ENCODE results near the gene THOC5. TPM values are rescaled to one million over a fixed set of nuclear protein-coding genes. Genes with fewer than 3 reads are reported as not detected.

THOC5 gene
- total and polyA plus RNA-seq, 8 donors: 18.2 to 123 (median 33.7) TPM

DNA sequence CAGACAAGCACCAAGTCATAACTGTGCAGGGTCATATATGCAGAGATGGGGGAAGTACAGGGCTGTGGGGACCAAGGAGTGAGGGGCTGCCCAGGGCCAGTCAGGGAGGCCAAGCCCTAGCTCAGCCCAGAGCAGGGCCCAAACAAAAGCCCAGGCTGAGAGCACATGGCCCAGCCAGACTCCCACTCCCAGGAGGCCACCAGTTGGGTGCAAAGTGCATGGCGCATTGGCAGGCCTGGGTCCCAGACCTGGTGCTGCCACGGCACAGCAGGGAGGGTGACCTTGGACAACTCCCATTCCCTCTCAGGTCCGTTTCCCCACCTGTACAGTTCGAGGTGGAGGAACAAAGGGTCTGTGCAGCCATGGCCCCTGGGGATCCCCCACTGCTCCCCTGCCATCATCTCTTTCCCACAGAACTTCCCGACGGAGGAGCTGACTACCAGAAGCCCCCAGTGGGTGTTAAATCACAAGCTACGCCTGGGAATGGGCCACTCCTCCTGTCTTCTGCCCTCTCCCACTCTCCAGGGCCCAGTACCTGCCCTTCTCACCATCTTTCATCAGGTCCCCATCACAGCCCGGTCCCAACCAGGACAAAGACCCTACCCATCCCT lies 26.7 kb upstream of the THOC5 start:
- Histone ChIP-seq H3K9me3 (no peaks in the 10 kb centered on the region), H3K27me3 (no peaks in the 10 kb centered on the region), H3K27ac (peak overlapping the region; percentile 47 to 78 (median 70)), H3K4me3 (peak overlapping the region; percentile 69 to 91 (median 79)), H3K4me1 (peaks cover 0 to 21% (median 18%) of the 10 kb centered on the region in 4 donors), H3K36me3 (no peaks in the 10 kb centered on the region)
- 14 to 28% (median 22%) methylated on average over 7 to 8 of the region's 8 CpGs for WGBS, 5 donors
- intact Hi-C loops (cut with DNase I; ENCODE audit: low total_unique reads): no loop called here
- peak in 1 of 2 donors; percentile 58 for DNase-seq
- TF ChIP-seq POLR2AphosphoS5 (IDR thresholded peaks at IDR 0.05): no peak
- TF ChIP-seq, protein P1, sequence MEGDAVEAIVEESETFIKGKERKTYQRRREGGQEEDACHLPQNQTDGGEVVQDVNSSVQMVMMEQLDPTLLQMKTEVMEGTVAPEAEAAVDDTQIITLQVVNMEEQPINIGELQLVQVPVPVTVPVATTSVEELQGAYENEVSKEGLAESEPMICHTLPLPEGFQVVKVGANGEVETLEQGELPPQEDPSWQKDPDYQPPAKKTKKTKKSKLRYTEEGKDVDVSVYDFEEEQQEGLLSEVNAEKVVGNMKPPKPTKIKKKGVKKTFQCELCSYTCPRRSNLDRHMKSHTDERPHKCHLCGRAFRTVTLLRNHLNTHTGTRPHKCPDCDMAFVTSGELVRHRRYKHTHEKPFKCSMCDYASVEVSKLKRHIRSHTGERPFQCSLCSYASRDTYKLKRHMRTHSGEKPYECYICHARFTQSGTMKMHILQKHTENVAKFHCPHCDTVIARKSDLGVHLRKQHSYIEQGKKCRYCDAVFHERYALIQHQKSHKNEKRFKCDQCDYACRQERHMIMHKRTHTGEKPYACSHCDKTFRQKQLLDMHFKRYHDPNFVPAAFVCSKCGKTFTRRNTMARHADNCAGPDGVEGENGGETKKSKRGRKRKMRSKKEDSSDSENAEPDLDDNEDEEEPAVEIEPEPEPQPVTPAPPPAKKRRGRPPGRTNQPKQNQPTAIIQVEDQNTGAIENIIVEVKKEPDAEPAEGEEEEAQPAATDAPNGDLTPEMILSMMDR (IDR thresholded peaks at IDR 0.05): no peak
- TF ChIP-seq EP300 (IDR thresholded peaks at IDR 0.05): no peak
- no peak for TF ChIP-seq POLR2A (IDR thresholded peaks at IDR 0.05)

DNA sequence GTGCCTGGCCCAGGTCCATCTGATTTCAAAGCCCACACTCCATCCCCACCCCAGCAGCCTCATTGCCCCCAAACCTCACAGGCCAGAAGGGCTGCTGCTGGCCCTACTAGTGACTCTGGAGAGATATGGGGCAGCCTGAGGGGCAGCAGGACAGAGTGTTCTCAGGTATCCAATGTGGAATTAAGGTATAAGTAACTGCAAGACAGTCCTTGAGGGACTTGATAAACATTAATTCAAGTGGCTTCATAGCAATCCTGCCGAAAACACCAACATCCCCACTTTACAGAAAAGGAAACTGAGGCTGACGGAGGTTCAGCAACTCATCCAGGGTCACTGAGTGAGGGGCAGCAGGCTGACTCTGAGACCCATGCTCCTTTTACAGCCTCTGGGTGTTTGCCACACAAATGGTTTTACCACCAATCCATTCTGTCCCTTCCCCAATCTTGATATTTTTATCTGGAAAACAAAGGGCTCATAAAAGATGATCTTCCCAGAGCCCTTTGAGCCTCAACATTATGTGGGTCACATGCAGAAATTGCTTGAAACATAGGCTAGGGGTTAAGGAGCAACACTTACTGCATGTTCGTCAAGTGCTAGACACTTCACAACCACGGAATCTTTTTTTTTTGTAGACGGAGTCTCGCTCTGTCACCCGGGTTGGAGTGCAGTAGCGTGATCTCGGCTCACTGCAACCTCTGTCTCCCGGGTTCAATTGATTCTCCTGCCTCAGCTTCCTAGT lies 25.1 kb upstream of the THOC5 start:
- H3K27me3 ChIP-seq: no peaks in the 10 kb centered on the region
- TF ChIP-seq, protein P1 (IDR thresholded peaks at IDR 0.05): no peak
- no peak for TF ChIP-seq EP300 (IDR thresholded peaks at IDR 0.05)
- TF ChIP-seq POLR2A (IDR thresholded peaks at IDR 0.05): no peak
- no peak for TF ChIP-seq POLR2AphosphoS5 (IDR thresholded peaks at IDR 0.05)
- H3K4me3 ChIP-seq: no peak overlapping the region
- no peak for DNase-seq
- intact Hi-C loops (cut with DNase I; ENCODE audit: low total_unique reads): no loop called here
- no peaks in the 10 kb centered on the region for H3K9me3 ChIP-seq
- no peak overlapping the region for H3K27ac ChIP-seq
- 81 to 87% (median 83%) methylated on average over 10 of the region's 10 CpGs for WGBS, 5 donors
- no peaks in the 10 kb centered on the region for H3K36me3 ChIP-seq
- H3K4me1 ChIP-seq: peaks cover 0 to 21% (median 18%) of the 10 kb centered on the region in 4 donors

DNA sequence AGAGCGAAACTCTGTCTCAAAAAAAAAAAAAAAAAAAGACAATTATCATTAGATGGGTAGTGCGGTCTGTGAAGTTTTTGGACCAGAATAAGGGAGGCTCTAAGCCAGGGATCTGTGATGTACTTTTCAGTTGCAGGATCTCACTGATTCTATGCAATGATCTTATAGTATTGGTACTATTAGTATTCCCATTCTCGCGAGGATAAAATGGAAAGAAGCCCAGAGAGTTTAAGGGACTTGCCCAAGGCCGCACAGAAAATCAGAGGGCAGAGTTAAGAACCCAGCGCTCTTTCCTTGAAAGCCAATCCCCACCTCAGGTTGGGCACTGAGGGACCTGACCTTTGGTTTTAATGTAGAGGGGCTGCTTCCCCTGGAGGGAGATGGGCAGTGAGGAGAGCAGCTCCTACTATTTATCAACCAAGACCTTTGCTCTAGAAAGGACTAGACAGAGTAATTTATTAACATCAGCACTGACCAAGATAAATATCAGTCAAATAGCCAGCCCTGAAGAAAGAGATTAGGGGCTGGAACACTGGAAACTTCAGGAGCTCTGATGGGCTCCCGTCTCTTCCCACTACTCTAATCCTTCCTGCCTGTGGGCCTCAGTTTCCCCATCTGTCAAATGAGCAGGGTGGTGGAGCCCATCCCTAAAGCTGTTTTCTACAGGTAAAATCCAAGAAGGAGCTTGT lies 21.3 kb upstream of the THOC5 start:
- DNase-seq: no peak
- H3K4me3 ChIP-seq: no peak overlapping the region
- H3K27ac ChIP-seq: no peak overlapping the region
- 81 to 91% (median 84%) methylated on average over 7 of the region's 7 CpGs for WGBS, 5 donors
- no peaks in the 10 kb centered on the region for H3K9me3 ChIP-seq
- peaks cover 0 to 2% (median under 1%) of the 10 kb centered on the region in 4 donors for H3K4me1 ChIP-seq
- intact Hi-C loops (cut with DNase I; ENCODE audit: low total_unique reads): no loop called here
- TF ChIP-seq, protein P1 (IDR thresholded peaks at IDR 0.05): no peak
- no peak for TF ChIP-seq POLR2AphosphoS5 (IDR thresholded peaks at IDR 0.05)
- TF ChIP-seq POLR2A (IDR thresholded peaks at IDR 0.05): no peak
- TF ChIP-seq EP300 (IDR thresholded peaks at IDR 0.05): no peak
- H3K36me3 ChIP-seq: peaks cover 0 to 7% (median 6%) of the 10 kb centered on the region in 4 donors
- no peaks in the 10 kb centered on the region for H3K27me3 ChIP-seq

DNA sequence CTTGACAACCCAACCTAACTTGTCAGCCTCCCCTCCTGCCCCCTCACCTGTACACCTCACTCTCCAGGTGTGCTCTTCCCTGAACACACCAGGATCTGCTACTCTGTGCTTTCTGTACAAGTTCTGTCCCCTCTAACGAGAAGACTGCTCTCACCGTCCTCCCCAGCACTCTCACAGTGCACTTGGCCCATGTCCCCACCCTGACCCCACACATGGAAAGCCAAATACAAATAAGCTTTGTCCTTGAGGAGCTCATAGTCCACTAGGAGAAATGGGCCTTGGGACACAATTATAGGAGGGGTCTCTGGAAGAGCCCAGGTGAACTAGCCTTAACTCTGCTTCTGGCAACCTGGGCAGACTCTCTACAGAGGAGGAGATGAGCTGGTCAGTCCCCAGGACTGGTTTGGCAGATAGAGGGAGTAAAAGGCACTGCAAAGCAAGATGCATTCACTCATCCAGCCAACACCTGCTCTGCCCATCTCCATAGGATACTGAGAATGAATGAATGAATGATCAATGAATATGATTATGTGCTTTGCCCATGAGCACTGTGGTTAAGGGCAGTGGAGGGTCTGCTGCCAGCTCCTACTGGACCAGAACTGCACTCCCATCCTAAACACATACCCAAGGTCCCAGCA lies 17.5 kb upstream of the THOC5 start:
- Histone ChIP-seq H3K4me3 (no peak overlapping the region), H3K27me3 (no peaks in the 10 kb centered on the region), H3K4me1 (no peaks in the 10 kb centered on the region), H3K9me3 (no peaks in the 10 kb centered on the region), H3K36me3 (peaks cover 0 to 45% (median 42%) of the 10 kb centered on the region in 4 donors), H3K27ac (no peak overlapping the region)
- no peak for DNase-seq
- 83 to 98% (median 87%) methylated on average over 2 of the region's 2 CpGs for WGBS, 5 donors
- intact Hi-C loops (cut with DNase I; ENCODE audit: low total_unique reads): no loop called here
- TF ChIP-seq POLR2AphosphoS5 (IDR thresholded peaks at IDR 0.05): no peak
- TF ChIP-seq, protein P1 (IDR thresholded peaks at IDR 0.05): no peak
